Tibial nerve (tissue), 4 donors: Measurements from ENCODE around the gene STAB1.

ENCODE experiments used
- CTCF ChIP-seq, 5 experiments: fragments of 200-600 bp in 3 of 5; fragments of 450-650 bp in 2 of 5; sonication (generic) in 3 of 5; IDR thresholded peaks; one replicate each; pipeline ENCODE4 v1.5.1; 2016 to 2019; ENCODE audit warnings: antibody characterized with exemption in 5 of 5, mild to moderate bottlenecking in 3 of 5, moderate library complexity in 2 of 5
- EP300 ChIP-seq, 2 donors: sonication (generic); formaldehyde crosslinking; IDR thresholded peaks; one replicate each; pipeline ENCODE4 v1.6.1; 2017; ENCODE audit warnings: antibody characterized with exemption in 2 of 2, mild to moderate bottlenecking in 1 of 2
- POLR2A ChIP-seq, 2 donors: fragments of 450-650 bp; IDR thresholded peaks; one replicate each; pipeline ENCODE4 v1.6.1; 2017; ENCODE audit warnings: antibody characterized with exemption in 2 of 2, mild to moderate bottlenecking in 2 of 2, moderate library complexity in 2 of 2

- TF ChIP-seq CTCF (IDR thresholded peaks at IDR 0.05) (no peak), EP300 (IDR thresholded peaks at IDR 0.05) (no peak), POLR2A (IDR thresholded peaks at IDR 0.05) (no peak)
These were observed 26.1 kb upstream of the STAB1 start for GRCh38 chr3:52469001-52469400.
